Spinal cord (tissue), 10 donors: ENCODE results near the gene GIPC1. TPM values are rescaled to one million over a fixed set of nuclear protein-coding genes. Genes with fewer than 3 reads are reported as not detected.

Experiments
- DNase-seq, 6 donors: peaks; one replicate each; pipeline versions ENCODE4 v3.0.0 to v3.0.0-alpha.2; 2013 to 2015; ENCODE audit warnings: low spot score in 6 of 6, low read depth in 4 of 6
- H3K27ac ChIP-seq: one replicate; pipeline ENCODE4 v1.5.1; 2013; ENCODE audit warnings: low read depth, low read length, control low read depth
- H3K27me3 ChIP-seq: one replicate; pipeline ENCODE4 v1.6.1; 2013; ENCODE audit warnings: low read length; ENCODE audit not compliant: control insufficient read depth, insufficient read depth
- H3K36me3 ChIP-seq: one replicate; pipeline ENCODE4 v1.6.1; 2013; ENCODE audit warnings: low read length; ENCODE audit not compliant: control insufficient read depth, insufficient read depth
- H3K4me1 ChIP-seq: one replicate; pipeline ENCODE4 v1.6.1; 2013; ENCODE audit warnings: low read length; ENCODE audit not compliant: control insufficient read depth, insufficient read depth
- H3K4me3 ChIP-seq: one replicate; pipeline ENCODE4 v1.5.1; 2013; ENCODE audit warnings: low read depth, low read length, control low read depth
- H3K9me3 ChIP-seq: one replicate; pipeline ENCODE4 v1.6.1; 2013; ENCODE audit warnings: low read length; ENCODE audit not compliant: control insufficient read depth, insufficient read depth
- WGBS: methylation state at CpG from one replicate; pipeline ENCODE4 v1.1.5; 2013; ENCODE audit warnings: missing lambda C conversion rate; ENCODE audit not compliant: insufficient coverage; 5-methylcytosine and 5-hydroxymethylcytosine counted together
- polyA plus RNA-seq, 2 donors: library from polyadenylated mRNA; unstranded; fragments of 120-200 nt; gene quantifications; one replicate each; pipeline ENCODE4 v1.2.1, GENCODE V29; 2013; ENCODE audit not compliant: insufficient read length in 2 of 2
- total RNA-seq, 2 donors: library from RNA; depleted of rRNA in 1 of 2; stranded (reverse); fragments of 120-200 nt in 1 of 2; fragments of >200 nt in 1 of 2; gene quantifications; one replicate each; pipeline versions ENCODE4 v1.2.3 to v1.2.4, GENCODE V29; 2013 to 2014
- donor health status: healthy.

GIPC1 gene
- total and polyA plus RNA-seq, 4 donors: 58.3 to 137 (median 114) TPM

GRCh38 chr19:14440049-14440448, 55.9 kb downstream of the GIPC1 start:
- Histone ChIP-seq H3K36me3 (peaks cover 63% of the 10 kb centered on the region), H3K27me3 (no peaks in the 10 kb centered on the region), H3K4me3 (no peak overlapping the region), H3K27ac (no peak overlapping the region), H3K9me3 (no peaks in the 10 kb centered on the region), H3K4me1 (peaks cover 16% of the 10 kb centered on the region)
- 60% methylated on average over 9 of the region's 9 CpGs for WGBS
- peak in 1 of 6 donors; percentile 17 for DNase-seq

- Histone ChIP-seq H3K27me3 (no peaks in the 10 kb centered on the region), H3K9me3 (no peaks in the 10 kb centered on the region), H3K4me3 (no peak overlapping the region), H3K4me1 (peaks cover 27% of the 10 kb centered on the region), H3K27ac (no peak overlapping the region), H3K36me3 (peaks cover 60% of the 10 kb centered on the region)
- no peak for DNase-seq
- WGBS: 78% methylated on average over 9 of the region's 9 CpGs
These were observed 56.9 kb downstream of the GIPC1 start for GRCh38 chr19:14439014-14439413.

- Histone ChIP-seq H3K4me1 (peaks cover 34% of the 10 kb centered on the region), H3K36me3 (peaks cover 46% of the 10 kb centered on the region), H3K27ac (no peak overlapping the region), H3K9me3 (no peaks in the 10 kb centered on the region), H3K4me3 (no peak overlapping the region), H3K27me3 (no peaks in the 10 kb centered on the region)
- no peak for DNase-seq
- WGBS: 98% methylated on average over 7 of the region's 7 CpGs
These were observed 58.3 kb downstream of the GIPC1 start for GRCh38 chr19:14437578-14438140.

- Histone ChIP-seq H3K36me3 (peaks cover 26% of the 10 kb centered on the region), H3K4me1 (peaks cover 46% of the 10 kb centered on the region), H3K4me3 (peak overlapping the region; percentile 51), H3K9me3 (no peaks in the 10 kb centered on the region), H3K27me3 (no peaks in the 10 kb centered on the region), H3K27ac (peak overlapping the region; percentile 61)
- DNase-seq: no peak
- 88% methylated on average over 13 of the region's 17 CpGs for WGBS
These were observed 60.4 kb downstream of the GIPC1 start for GRCh38 chr19:14435320-14436050.

GRCh38 chr19:14434543-14435319, 61.2 kb downstream of the GIPC1 start:
- H3K27me3 ChIP-seq: no peaks in the 10 kb centered on the region
- H3K4me1 ChIP-seq: peaks cover 41% of the 10 kb centered on the region
- DNase-seq: peak in 1 of 6 donors; percentile 23
- H3K36me3 ChIP-seq: peaks cover 22% of the 10 kb centered on the region
- H3K27ac ChIP-seq: peak overlapping the region; percentile 61
- peak overlapping the region; percentile 51 for H3K4me3 ChIP-seq
- 52% methylated on average over 23 of the region's 23 CpGs for WGBS
- H3K9me3 ChIP-seq: no peaks in the 10 kb centered on the region

- H3K36me3 ChIP-seq: peaks cover 18% of the 10 kb centered on the region
- no peaks in the 10 kb centered on the region for H3K9me3 ChIP-seq
- 1% methylated on average over 33 of the region's 52 CpGs for WGBS
- peaks cover 32% of the 10 kb centered on the region for H3K4me1 ChIP-seq
- peak overlapping the region; percentile 61 for H3K27ac ChIP-seq
- H3K27me3 ChIP-seq: no peaks in the 10 kb centered on the region
- peak overlapping the region; percentile 51 for H3K4me3 ChIP-seq
- peak in 2 of 6 donors; percentile 38 to 49 for DNase-seq
These were observed 62.1 kb downstream of the GIPC1 start for GRCh38 chr19:14433554-14434501.

- Histone ChIP-seq H3K36me3 (peaks cover 16% of the 10 kb centered on the region), H3K4me3 (peak within 1 kb of the TSS; percentile 69), H3K9me3 (no peaks in the 10 kb centered on the region), H3K27ac (peak within 1 kb of the TSS; percentile 75), H3K4me1 (peaks cover 32% of the 10 kb centered on the region), H3K27me3 (no peaks in the 10 kb centered on the region)
- peak in 5 of 6 donors; percentile 21 to 86 (median 56) for DNase-seq
- WGBS: under 1% methylated on average over 85 of the region's 85 CpGs
These were observed 63.0 kb downstream of the GIPC1 start, which contains the start of gene PKN1 for GRCh38 chr19:14432791-14433553. Gene PKN1 (plus strand): TSS chr19:14433306. CDS start chr19:14433522, 216 bp downstream.

GRCh38 chr19:14430712-14431111, 65.2 kb downstream of the GIPC1 start:
- H3K4me3 ChIP-seq: no peak overlapping the region
- peaks cover 32% of the 10 kb centered on the region for H3K4me1 ChIP-seq
- no peaks in the 10 kb centered on the region for H3K9me3 ChIP-seq
- H3K36me3 ChIP-seq: peaks cover 10% of the 10 kb centered on the region
- no peak overlapping the region for H3K27ac ChIP-seq
- WGBS: 79% methylated on average over 1 of the region's 3 CpGs
- H3K27me3 ChIP-seq: no peaks in the 10 kb centered on the region
- DNase-seq: no peak
